HG03520 (cell line): ENCODE measurements around the gene GBA2.

ENCODE experiments used
- ATAC-seq: cut with Tn5 transposase; IDR thresholded peaks from one replicate; pipeline ENCODE4 v1.9.1; 2021; ENCODE audit warnings: mild to moderate bottlenecking, moderate library complexity; ENCODE audit not compliant: unreplicated experiment

Gene GBA2

DNA sequence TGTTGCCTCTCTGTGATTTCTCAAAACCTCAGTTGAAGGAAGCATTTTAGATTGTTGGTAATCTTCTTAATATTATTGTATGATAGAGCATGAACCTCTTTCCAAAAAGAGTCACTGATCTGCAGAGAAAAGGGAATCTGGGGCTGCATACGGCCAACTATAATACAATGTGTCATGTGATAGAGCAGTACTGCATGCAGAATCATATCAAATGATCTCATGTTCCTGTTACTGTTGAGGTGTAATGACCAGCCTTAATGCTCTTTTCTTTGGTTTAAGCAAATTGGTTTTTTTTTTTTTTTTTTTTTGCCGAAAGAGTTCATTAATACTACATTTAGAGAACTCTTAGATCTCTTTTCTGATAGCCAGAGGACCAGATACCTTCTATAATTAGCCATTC lies 18.0 kb upstream of the GBA2 start:
- no peak for ATAC-seq

DNA sequence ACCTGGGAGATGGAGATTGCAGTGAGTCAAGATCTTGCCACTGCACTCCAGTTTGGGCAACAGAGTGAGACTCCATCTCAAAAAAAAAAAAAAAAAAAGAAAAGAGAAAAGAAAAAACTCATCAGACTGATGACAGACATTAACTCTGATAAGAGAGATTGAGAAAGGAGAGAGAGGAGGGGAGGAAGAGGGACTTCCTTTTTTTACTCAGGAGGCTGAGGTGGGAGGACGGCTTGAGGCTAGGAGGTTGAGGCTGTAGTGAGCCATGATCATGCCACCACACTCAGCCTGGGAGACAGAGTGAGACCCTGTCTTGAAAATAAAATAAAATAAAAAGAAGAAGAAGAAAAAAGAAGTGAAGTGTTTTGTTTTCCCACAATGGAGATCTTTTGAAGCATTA lies 14.8 kb upstream of the GBA2 start:
- no peak for ATAC-seq

DNA sequence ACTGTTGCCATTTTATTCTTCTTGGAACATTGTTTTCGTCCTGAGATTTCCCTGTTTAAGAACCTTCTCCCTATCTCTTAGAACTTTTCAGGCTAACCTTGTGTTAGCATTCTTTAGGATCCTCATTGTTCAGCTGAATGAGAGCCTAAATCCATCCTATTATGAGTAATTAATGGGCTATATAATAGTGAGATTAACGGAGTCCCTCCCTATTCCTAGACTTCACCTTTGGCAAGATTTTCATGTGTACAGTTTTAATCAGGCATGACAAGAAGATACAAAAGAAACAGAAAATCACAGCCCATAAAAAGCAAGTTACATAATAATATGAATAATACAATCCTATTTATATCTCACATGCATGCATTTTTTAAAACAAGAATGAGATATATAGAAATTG lies 14.2 kb upstream of the GBA2 start:
- no peak for ATAC-seq

DNA sequence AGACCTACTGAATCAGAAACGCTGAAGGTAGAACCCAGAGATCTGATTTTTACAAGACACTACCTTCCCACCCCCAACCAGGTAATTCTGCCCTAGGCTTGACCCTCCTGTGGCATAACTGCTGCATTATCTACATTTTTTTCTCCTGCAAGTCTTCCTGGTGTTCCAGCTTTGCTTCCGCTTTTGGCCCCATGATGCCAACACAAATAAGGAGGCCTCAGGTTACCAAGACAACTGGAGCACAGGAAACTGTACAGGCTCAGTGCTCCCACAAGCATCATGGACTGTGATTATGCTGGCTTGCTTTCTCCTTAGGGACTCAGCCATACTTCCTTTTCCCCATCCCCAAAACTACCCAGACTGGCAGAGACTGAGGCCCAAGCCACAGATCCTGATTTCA lies 11.6 kb upstream of the GBA2 start:
- no peak for ATAC-seq

DNA sequence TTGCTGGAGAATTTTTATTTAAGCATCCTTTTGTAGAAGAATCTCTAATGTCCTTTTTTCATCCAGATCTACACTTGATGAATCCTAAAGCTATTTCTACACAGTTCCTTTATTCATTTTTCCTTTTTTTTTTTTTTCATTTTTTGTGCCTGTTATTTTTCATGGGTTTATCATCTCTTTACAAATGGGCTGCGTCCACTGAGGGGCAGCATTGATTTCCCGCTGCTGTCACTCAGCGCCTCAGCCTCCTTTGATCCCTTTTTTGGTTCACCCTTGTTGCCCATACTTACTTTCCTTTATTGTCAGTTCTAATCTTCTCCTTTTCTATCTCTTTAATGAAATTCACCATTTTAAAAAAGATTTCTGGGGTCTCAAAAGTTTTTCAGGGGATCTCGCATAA lies 10.8 kb upstream of the GBA2 start:
- ATAC-seq: no peak

DNA sequence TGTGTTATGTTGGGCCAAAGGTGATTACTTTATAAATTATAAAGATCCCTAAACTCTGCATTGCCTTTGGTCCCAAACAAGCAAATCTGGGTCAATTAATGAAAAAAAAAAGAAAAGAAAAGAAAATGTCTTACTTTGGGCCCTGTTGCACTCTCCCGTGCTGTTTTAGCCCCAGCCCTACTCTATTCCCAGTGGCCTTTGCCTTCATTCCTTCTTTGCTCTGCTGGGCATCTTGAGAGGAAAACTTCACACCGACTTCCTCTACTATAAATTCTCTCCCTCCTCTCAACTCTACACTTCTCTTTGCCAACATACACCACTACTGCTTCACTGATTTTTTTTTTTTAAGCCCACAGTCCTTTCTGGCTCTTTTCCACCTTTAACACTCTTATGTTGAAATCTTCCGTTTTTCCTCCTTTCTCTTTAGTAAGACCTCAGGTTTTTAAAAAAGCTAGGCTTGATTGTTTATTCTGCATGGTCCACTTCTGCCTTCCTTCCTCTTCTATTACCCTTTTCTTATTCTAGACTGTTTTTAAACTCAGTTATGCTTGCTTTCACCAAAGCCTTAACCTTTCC lies 9.5 kb upstream of the GBA2 start:
- no peak for ATAC-seq

DNA sequence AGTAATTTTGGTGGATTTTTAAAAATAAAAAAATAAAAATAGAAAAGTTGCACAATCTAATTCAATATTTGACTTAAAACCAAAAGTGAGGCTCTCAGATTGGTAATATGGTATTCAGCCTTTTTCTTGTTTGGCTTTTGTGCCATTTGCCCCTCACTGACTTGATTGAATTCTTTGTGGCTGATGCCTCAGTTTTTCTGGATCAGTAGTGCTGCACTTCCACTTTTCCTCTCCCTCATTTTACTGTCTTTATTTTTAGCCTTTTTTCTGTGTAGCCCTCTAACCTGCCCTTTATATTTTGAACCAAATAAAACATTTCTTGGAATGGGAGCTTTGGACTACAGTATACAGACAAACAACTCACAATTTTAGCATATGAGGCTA lies 8.9 kb upstream of the GBA2 start:
- ATAC-seq: no peak

DNA sequence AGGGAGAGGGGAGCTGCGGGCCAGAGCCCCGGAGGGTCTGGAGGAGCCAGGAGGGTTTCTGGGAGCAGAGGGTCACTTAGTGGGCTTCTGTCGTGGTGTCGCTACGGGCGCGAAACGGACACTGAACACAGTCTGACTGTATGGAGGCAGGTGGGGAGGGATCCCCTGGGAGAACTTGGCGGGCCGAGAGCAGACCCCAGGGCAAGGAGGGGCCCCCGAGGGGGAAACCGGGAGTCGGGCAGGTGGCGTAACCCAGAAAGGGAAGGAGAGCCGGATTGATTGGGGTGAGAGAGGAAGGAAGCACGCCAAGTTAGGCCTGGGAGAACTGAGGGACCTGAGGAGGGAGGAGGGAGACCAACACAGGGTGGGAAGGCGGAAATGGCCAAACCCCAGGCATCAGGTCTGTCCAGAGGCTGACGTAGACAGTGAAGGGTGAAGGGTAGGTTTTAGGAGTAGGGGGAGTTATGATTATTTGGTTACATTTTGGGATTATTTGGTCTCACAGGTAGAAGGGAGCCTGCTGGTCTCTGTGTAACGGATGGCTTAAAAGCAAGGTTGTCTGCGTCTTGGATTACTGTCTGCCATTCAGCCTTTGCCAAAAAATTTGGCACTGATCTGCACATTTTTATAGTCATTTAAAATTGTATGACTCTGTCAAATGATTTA lies 8.3 kb upstream of the GBA2 start:
- ATAC-seq: no peak

DNA sequence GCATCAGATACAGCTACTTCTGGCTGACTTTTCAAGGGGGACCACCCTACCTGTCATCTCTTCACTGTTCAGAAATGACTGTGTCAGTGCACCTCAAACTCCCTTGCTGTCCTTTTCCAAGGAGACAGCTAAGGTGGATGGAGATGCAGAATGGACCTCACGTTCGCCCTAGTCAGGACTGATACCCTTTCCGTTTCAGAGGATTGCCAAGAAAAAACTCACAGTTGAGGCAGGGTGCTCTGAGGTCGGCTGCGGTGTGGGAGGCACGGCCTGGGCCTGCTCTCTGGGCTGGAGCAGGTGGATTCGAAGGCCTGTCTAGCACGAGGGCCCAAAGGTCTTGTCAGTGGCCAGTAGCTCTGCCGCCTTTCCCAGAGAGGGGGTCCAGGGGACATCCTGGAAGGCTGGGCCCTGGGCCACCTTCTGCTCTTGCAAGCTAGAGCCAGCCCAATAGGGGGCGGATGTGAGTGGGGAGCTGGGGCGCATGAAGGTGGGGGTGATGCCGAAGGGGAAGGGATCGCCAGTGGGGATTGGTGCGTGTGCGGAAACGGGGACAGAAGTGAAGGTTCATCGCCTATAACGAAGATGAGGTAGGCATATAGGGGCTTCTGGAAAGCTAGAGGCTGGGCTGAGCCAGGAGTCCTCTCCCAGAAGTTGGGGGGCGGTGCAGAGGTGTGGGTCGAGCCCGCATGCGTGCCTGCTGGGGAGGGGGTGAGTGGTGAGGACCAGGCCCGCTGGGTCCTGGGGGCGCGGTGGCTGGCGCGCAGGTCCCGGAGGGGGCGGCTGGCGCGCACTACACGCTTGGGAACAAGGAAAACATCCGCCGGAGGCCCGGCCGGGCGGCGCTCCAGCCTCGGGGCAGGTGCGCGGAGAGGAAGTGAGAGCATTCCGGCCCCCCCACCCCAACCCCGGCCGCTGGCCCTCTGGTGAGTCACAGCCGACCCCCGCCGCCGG lies 7.5 kb upstream of the GBA2 start:
- no peak for ATAC-seq

DNA sequence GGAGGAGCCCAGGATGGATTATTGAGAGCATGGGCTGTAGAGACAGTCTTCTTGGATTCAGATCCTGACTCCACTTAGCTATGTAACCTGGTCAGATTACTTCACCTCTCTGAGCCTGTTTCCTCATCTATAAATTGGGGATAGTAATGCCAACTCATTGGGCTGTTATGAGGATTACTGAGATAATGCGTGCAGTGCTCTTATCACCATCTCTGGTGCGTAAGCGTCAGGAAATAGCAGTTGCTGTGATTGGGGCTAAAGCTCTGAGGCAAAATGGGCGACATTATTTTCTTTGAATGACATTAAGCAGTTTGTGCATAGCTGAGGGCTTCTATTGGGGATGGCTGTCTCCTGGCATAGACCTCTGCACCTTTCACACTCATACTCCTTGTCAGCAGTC lies 6.0 kb upstream of the GBA2 start:
- ATAC-seq: no peak

DNA sequence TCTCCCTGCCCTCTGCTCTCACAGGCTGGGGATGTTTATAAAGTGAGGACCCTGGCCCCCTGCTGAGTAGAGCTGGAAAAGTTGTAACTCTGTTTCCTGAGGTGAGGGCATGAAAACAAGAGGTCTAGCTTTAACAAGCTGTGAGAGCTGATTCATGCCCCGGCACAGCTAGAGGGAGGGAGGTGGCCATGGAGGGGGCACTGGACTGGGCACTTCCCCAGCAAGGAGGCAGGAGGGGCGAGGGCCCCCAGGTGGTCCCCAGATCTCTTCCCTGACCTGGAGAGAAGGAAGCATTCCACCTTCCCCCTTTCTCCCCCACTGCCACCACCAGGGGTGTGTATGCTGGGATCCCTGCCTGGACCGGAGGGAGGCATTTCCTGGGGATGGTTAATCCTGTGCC lies 5.2 kb upstream of the GBA2 start, which contains the start of gene MSMP:
Gene MSMP, minus strand, starts transcription at position 13 of the 400 bp plus-strand sequence. CDS start 147 bp downstream, outside the sequence.
- no peak for ATAC-seq

DNA sequence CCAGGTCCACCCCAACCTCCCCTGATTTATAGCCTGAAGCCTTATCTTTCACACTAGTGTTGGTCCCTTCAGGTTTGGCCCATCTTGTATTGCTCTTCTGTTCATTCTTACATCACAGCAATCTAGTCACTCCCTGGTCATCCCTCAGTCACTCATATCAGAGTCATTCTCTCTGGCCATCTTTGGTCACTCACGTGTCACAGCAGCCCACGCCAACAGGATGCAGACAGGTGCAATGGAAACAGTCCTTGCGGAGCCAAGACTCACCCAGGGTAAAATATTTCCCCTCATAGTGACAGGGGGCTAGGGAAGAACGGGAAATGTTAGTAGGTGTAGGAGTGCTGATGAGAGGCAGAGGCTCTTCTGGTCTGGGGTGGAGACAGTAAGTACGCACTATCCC lies 4.4 kb upstream of the GBA2 start:
- no peak for ATAC-seq

DNA sequence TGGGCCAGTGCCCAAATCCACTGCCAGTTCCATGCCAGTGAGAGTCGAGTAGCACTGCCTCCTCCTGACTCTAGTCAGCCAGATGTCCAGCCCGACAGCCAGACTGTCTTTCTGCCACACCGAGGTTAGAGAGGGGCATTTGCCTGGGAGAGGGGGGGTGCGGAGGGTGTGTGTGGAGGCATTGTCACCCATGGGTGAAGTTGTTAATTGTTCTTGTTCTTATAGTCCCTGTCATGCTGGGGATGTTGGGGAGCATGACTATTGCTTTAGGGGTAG lies 1.2 kb upstream of the GBA2 start:
- ATAC-seq: no peak

DNA sequence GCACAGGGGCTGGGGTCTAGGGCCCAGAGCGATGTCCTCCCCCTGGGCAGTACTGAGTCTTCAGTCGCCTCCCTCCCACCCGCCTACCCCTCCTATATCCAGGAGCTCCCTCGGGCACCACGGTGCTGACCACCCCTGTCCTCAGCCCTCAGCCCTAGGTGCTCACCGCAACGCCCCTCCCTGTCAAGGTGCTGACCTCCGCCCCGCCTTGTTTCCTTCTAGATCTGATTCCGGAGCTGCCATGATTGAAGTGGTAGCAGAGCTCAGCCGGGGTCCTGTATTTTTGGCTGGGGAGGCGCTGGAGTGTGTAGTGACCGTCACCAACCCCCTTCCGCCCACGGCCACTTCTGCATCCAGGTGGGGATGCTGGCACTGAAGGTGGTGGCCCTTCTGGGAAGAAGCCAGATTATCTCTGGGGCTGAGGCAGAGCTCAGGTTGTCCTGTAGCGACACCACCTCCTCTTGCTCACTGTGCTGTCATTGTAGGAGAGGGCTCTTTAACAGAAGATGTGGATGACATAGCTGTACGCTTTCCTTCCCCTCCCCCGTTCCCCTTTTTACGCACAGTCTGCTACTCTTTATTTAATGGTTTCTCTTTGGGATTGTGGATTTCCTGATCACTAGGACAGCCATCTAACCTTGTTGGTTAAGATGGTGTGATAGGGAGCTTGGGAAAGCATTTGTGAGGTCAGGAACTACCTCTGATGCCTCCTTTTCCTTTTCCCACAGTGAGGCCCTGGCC lies 657 bp upstream of the GBA2 start:
- no peak for ATAC-seq

DNA sequence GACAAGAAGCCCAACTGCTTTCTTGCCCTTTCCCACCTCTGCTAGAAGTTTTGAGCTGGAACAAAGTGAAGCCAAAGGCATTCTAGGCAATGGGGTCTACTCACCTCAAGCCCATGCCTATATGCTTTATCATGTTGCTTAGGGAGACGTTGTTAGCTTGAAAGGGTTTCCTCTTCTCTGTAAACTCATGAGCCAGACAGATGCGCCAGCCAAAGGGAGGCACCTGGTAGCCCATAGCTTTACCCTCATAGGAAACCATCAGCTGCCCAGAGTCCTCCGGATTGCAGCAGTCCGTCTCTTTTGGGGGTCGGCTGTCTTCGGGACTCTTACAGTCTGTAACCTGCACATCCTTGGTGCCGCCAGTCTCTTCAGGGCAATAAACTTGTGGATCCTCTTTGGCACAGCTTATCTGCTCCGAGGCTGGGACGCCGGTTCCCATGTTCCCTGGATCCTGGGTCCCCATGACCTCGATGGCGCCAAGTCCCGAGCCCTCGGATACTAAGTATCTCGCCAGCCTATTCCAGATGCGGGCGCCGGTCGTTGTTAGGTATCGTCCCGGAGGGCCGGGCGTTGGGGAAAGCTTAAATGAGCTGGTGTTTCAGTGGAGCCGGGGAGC lies 678 bp downstream of the GBA2 start:
- no peak for ATAC-seq

DNA sequence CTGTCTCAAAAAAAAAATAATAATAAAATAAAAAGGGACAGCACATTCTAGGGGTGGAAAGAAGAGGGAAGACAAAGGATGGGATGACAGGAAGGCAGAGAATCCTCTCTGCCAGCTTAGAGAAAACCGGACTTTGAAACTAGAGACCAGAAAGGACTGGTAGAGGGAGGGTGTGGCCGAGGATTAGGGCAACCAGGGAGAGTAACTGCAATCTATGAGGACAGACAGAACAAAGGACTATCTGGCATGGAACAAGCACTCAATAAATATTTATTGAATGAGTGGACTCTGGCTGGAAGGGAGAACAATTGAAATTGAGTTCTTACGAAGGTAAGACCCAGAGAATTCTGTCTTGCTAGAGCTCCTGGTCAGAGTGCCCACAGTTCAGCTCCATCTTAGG lies 2.4 kb downstream of the GBA2 start:
- ATAC-seq: no peak

DNA sequence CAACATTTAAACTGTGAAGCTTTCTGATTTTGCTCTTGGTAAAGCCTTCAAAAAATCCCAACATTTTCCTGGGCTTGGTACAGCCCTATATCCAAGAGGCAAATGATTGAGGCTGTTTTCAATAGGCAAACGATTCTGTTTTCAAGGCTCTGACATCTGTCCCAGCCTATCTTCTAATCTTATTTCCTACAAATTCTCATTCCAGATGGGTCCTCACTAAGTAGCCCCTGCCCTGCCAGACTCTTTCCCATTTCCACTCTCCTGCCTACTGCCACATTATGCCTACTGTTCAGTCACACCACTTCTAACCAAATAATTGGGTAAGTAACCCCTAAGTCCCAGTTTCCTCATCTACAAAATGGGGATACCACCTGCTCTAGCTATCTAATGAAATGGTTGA lies 3.5 kb downstream of the GBA2 start:
- ATAC-seq: no peak

DNA sequence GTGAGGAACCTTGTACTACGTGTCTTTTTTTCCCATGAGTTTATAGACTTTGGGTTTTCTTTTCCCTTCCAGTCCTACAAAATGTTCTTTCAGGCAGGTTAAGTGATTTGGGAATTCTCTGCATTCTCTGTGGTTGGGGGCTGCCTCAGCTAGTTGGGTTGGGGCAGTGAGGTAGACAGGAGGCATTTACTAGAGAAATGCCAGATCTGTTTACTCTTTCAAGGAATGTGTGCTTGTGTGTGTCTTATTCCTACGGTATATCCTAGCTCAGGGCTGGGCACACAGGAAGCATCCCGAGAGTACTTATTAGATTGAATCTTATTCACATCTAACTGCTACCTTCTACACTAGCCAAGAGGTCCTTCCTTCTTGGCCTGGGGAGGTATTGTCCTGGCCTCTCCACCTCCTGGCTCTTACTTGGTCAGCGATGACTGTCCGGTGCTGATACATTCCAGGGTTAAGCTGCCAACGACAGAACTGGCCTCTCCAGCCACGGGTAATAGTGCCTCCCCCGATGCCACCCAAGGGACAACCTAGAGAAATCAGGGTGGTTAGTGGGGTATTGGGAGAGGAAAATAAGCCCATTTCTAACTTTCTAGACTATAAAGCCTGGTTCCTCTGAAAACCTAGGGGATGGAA lies 5.0 kb downstream of the GBA2 start:
- no peak for ATAC-seq

DNA sequence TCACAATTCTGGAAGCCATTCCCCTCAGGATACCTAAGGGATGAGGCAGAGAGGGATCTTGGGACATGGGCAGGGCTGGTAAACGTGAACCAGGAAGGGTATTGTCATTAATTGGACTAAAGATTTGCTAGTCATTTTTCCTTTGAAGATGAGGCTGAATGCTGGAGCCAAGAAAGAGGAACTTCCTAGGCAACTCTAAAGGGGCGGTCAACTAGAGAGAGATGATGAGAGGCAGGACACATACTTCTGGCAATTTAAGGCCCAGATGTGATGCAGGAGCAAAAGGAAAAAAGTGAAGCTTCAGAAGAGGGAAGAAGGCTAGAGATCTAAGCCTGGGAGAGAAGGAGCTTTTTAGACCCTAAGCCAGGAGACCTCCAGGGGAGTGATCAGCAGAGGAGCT lies 5.6 kb downstream of the GBA2 start:
- ATAC-seq: no peak

DNA sequence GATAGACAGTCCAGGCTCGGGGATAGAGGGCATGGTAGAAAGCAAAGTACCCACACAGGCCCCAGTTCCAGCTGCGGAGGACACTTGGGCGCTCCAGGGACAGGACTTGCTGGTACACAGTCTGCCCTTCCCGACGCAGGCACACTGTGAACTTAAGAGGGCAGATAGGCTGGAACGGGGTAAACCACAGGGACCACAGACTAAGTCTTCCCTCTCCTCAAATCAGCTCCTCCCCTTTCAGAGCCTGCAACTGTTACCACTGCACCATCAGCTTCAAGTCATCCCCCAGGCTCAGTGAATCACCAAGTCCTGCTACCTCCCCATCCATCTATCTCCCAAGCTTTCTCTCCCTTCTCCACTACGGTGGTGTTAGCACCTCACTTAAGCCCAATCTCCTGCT lies 7.3 kb downstream of the GBA2 start:
- no peak for ATAC-seq

DNA sequence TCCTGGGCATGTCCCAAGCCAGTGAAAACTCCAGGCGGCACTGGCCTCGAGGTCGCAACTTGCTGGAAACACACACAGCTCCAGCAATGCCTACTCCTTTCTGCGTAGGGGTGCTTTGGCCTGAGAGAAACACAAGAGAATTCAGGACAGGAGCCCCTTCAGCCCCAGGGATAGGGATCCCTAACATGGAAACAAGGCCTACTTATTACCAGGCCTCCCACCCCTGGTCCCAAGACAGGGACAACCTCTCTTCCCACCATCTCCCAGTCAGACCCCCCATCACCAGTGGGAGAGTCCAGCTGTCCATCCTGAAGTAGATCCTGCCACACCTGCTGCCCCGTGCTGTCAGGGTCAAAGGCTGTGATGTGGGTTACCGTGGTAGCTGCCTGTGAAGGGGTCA lies 8.8 kb downstream of the GBA2 start:
- ATAC-seq: no peak
